NCI-H2107 treated with DMSO at 0.1 percent for 48 hours (cell line): ENCODE results near the gene KRT79.

Experiments
- DNase-seq: peaks from one replicate; lab custom pipeline; 2025; ENCODE audit not compliant: unreplicated experiment; lab: John Stamatoyannopoulos, UW

The KRT79 gene

DNA sequence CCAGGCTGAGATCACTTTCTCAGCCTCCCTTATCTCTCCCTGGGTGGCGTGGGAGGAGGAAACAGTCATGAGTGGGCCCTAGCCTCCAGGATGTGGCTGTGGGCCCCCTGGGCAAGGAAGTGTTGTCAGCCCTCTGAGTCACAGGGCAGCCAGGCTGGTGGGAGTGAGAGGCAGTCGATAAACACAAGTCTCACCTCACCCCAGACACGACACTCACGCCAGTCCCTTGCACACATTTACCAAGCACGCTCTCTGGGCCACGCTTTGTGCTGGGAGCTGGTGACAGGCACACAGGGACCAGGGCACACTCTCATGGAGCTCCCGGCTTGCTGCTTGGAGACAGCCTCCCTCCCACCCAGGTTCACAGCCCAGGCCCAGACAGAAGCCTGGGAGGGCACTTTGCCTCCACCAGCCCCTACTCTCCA lies 1.9 kb upstream of the KRT79 start:
- no peak for DNase-seq

GRCh38 chr12:52835271-52836041 lies 1.3 kb upstream of the KRT79 start:
- DNase-seq: no peak

GRCh38 chr12:52834727-52835001 lies 553 bp upstream of the KRT79 start:
- DNase-seq: no peak

DNA sequence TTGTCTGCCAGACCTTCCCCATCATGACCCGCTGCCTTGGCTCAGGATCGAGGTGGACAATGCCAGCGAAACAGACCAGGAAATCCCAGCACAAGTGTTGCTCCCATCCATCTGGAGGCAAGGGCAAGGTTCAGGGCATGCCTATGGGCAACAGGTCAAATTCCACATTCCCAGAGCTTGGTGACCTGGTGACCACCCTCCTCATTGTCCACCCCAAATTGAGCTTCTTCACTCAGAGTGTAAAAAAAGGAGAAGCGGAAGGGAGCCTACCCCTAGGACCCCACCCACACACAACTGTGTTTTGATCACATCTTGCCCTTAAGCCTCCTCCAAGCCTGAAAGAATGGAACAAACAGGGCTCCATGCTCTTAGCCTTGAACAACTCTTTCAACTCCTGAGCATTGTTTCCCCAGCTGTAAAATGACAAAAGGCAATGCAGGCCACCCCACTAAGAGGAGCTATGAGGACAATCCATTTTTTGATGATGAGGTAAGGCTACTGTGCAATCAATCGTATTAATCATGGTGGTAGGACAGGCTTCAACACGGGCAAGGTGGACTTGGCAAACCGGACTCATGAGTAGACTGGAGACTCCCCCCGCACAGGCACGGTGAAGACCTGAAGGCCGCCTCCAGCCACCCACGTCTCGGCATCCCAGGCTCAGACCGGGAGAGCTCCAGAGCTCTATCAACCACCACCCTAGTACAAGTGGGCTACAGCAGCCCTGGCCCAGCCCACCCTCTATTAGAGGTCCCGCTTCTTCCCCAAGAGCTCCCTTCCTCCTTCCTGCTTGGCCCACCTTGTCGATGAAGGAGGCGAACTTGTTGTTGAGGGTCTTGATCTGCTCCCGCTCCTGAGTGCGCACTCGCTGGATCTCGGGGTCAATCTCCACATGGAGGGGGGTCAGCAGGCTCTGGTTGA lies 866 bp downstream of the KRT79 start:
- no peak for DNase-seq

DNA sequence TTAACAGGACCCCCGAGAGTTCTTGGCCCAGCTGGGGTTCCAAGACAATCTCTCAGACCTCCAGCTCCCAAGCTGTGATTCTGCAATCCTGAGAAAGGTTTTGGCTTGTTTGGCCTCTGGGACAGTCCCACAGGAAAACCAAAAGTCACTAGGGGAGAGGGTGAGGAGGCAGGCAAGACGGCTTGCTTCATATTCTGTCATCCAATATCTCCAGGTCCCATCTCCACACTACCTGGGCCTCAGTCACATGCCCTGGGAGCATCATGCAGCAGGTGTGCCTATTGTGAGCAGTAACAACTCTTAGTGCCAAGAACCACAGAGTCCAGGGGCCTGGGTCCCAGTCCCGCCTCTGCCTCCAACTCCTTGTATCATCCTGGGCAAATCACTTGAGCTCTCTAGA lies 1.7 kb downstream of the KRT79 start:
- no peak for DNase-seq

- no peak for DNase-seq
These were observed 2.9 kb downstream of the KRT79 start for GRCh38 chr12:52831251-52831650.

- DNase-seq: no peak
These were observed 3.9 kb downstream of the KRT79 start for GRCh38 chr12:52829986-52830770.

GRCh38 chr12:52828591-52829021 lies 5.5 kb downstream of the KRT79 start:
- no peak for DNase-seq

DNA sequence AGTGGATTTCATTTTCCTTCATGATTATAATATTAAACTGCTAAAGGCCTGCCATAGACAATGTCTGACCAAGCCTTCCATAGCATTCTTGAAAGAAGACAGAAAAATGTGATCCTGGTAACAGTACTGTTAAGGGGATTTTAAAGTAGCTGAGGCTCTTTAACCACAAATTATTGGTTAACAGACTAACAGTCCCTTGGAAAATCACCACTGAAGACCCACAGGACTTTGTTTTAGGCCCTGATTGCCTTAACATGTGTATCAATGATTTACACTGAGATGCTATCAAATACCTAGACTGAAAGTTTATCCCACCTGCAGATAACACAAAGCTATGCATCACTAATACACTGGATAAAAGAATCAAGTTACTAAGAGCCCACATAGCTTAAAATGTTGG lies 6.0 kb downstream of the KRT79 start:
- DNase-seq: no peak

DNA sequence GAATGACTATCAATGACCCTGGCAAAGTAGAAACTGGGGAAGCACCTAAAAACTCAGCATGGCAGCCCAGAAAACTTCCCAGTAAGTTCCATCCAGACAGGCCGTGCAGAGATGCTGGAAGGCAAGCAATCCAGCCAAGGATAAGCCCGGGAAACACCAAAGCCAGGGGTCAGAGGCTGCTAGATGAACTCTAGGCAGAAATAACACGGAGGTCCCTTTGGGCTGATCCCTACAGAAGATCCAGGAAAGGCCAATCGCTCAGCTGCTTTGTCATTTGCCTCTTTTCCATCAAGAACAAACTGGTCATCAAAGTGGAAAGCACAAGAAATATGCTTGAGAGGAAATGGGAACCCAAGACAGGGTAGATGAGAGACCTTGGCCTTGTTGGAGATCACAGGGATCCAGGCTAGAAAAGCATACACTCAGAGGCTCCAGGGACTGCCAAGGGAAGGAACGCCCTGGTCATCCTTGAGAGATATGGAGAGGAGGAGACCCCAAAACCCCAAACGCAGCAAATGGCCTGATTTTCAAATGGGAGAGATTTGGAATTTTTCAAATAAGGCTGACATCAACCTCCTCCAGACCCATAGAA lies 6.5 kb downstream of the KRT79 start:
- no peak for DNase-seq

GRCh38 chr12:52826611-52827498 lies 7.3 kb downstream of the KRT79 start:
- DNase-seq: no peak

- DNase-seq: no peak
These were observed 8.2 kb downstream of the KRT79 start for GRCh38 chr12:52825961-52826360.

DNA sequence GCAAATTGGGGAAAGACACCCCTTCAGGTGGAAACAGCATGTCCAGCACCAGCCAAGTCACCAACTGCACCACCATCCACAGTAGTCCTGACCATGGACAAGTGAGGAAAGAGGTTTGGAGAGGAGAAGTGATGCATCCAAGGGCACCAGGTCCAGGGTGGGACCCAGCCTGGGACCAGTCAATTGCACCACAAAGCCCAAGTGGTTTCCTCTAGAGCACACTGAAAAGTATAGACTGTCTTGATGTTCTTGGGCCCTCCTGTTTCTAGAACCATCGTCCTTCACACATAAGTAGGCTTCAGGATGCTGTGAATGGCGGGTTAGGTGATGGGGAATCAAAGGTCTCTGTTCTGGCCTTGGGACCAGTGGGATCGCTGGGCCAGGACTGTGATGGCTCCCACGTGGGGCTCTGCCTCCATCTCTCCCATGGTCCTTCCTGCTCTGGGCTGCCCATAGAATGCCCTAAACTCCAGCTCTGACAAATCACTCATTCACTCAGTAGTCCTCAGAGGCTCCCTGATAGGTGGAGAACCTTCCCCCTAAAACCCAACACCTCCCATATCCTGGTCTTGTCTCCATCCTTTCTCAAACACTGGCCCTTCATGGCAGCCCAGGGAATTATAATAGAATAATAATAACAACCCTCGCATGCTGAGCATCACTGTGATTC lies 9.2 kb downstream of the KRT79 start:
- no peak for DNase-seq

DNA sequence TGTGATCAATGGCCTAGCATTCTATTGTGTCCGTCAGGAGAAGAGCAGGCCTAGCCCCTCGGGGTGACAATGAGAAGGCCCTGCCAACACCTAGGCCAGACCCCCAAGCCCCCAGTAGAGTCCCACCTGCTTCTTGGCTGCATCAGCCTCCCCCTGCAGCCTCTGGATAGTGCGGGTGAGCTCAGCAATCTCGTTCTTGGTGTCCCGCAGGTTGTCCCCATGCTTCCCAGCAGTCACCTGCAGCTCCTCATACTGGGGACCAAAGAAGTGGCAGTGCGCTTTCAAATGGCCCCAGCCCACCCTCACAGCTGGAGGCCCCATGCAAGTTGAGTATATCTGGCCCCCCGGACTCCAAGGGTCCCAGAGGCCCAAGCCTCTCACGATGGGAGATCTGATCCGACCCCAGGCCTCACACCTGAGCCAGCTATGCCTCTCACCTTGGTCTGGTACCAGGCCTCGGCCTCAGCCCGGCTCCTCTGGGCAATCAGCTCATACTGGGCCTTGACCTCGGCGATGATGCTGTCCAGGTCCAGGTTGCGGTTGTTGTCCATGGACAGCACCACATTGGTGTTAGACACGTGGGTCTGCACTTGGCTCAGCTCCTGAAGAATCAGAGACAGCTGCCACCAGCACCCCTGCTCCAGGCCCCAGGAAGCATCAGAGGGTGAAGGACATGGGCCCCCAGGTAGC lies 10.2 kb downstream of the KRT79 start:
- DNase-seq: no peak

GRCh38 chr12:52822771-52823510 lies 11.2 kb downstream of the KRT79 start:
- no peak for DNase-seq

DNA sequence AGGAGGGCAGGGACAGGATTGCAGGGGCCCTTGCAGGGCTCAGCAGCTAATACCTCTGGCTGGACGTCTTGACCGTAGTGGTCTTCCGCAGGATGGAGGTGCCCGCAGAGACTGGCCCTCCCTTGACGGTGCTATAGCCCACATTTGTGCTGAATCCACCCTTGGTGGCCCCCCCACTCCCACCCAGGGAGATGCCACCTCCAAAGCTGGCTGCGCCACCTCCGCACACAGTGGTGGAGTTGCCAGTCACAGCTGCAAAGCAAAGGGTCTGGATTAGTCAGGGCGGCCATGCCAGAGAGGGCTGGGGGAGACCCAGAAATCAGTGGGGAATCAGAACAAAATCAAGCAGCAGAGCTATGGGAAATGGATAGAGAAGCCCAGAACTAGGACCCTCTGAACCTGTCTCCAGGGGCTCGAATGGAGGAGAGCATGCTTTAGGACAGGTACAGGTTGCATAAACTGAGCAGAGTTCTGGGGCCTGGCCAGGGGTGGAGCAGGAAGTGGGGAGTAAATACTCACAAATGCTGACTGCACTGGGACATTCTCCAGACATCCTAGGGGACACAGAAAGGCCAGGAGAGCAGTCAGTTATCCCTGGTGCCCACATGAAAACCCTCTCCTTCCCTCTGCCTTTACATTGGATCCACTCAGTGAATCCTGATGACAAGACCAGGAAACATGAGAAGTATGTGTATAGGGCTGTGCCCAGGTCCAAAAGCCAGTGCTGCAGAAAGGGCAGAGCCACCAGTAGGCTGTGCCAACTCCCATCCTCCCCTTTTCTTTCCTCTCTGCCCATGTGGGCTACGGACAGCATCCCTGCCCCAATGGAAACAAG lies 12.1 kb downstream of the KRT79 start:
- no peak for DNase-seq

DNA sequence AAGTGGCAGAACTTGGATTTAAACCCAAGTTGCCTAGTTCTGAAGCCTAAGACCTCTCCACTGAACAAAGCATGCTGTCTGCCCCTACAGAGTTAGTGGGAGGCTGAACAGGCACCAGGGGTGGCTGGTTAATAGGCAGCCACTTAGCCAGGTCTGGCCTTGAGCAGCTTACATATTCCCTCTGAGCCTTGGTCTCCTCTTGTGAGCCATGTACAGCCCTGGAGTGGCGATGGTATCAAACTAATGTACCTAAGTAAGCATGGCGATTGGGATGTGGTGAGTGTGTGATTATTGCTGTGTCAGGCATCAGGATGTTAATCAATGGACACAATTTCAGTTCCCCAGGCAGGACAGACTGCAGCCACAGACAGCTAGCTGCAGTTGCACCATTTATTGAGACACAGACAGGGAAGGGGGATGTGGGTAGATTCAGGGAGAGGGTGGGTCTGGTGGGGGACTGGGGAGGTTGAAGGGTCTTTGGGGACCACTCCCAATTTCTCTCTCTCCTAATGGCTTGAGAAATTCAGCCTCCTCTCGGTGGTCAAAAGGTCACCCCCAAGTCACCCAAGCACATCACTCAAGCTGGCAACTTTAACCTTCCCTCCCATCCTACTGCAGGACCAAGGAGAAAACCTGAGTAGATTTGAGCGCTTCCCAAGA lies 12.9 kb downstream of the KRT79 start:
- no peak for DNase-seq
